ENCODE measurements around the gene MRLN. TPM values are rescaled to one million over a fixed set of nuclear protein-coding genes. Genes with fewer than 3 reads are reported as not detected.

Gene MRLN
- total RNA-seq, 1 donor from 2014 or later, result not detected

DNA sequence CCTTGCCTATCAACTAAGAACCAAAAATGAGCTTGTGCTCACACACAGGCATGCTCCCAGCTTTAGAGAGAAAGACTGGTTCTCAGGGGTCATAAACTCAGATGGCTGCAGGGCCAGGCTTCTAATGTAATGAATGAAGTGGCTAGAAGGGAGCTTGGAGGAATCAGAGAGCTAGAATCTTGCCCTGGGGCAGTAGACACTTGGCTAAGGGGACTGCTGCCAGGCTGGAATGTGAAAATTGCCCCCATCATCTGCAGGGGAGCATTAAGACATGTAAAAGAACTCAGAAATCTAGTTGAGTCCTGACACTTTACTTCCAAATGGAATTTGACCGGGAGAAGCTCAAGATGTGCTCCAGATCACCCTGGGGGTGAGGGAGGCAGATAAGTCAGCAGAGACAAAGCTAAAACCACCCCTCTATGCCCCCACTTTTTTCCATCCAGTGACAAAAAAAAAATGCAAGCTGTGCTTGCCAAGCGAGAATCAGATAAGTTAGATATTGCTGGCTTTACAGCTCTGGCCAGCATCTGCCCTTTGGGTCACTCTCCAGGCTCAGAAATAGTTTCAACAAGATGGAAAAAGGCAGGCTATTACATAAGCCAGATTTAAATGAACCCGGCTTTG is 41.3 kb downstream of the MRLN start:
- DNase-seq (ENCODE audit: low spot score), result no peak
- no peak for TF ChIP-seq CTCF (IDR thresholded peaks at IDR 0.05; ENCODE audit: unreplicated experiment)
- Mint-ChIP-seq H3K4me1 (ENCODE audit: unreplicated experiment) (no peaks in the 10 kb centered on the region), H3K36me3 (ENCODE audit: low read depth, unreplicated experiment) (no peaks in the 10 kb centered on the region), H3K27ac (ENCODE audit: unreplicated experiment) (no peak overlapping the region), H3K4me3 (ENCODE audit: unreplicated experiment) (no peak overlapping the region), H3K9me3 (ENCODE audit: unreplicated experiment) (no peaks in the 10 kb centered on the region), H3K27me3 (ENCODE audit: unreplicated experiment) (no peaks in the 10 kb centered on the region)

DNA sequence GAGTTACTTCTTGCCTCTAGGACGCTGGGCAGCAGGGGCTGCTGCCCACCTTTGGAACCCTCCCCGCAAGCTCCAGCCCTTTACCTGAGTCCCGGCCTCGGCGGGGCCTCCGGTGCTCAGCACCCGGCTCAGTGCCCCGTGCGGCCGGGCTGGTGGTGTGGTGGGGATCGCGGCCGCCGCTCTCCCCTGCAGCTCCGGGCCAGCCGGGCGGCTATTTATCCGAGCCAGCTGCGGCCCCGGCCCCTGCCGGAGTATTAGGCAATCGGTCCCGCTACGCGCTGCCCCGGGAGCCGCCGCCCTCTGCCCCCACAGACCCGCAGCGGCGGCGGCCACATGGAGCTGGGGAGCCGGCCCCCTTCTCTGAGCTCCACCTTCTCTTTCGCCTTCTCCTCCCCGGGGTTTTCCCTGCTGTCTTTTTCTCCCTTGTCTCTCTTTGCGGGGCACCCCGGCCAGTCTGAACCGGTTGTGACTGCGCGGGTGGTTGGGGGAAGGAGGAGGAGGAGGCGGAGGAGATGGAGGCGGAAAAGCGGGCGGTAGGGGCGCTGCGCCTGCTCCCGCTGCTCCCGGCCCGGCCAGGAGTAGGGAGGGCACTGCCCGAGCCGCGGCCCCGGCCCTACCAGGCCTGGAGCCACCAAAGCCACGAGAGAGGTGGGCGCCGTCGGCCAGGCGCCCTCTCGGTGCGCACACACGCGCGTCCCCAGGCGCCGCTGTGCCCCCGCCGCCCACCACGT is 43.7 kb downstream of the MRLN start, which contains the start of gene SLC16A9:
TSS of gene SLC16A9 (minus strand) at position 456 of the 731 bp plus-strand sequence. CDS start 25,559 bp downstream, outside the sequence.
- Mint-ChIP-seq H3K4me3 (ENCODE audit: unreplicated experiment) (peak within 1 kb of the TSS; percentile 82), H3K36me3 (ENCODE audit: low read depth, unreplicated experiment) (no peaks in the 10 kb centered on the region), H3K4me1 (ENCODE audit: unreplicated experiment) (peaks cover 7% of the 10 kb centered on the region), H3K9me3 (ENCODE audit: unreplicated experiment) (no peaks in the 10 kb centered on the region), H3K27ac (ENCODE audit: unreplicated experiment) (no peak within 1 kb of the TSS), H3K27me3 (ENCODE audit: unreplicated experiment) (no peaks in the 10 kb centered on the region)
- no peak for TF ChIP-seq CTCF (IDR thresholded peaks at IDR 0.05; ENCODE audit: unreplicated experiment)
- peak; percentile 62 for DNase-seq (ENCODE audit: low spot score)

GRCh38 chr10:59708816-59709394 is 44.4 kb downstream of the MRLN start:
- Mint-ChIP-seq H3K27ac (ENCODE audit: unreplicated experiment) (no peak overlapping the region), H3K4me3 (ENCODE audit: unreplicated experiment) (peak overlapping the region; percentile 81), H3K9me3 (ENCODE audit: unreplicated experiment) (no peaks in the 10 kb centered on the region), H3K36me3 (ENCODE audit: low read depth, unreplicated experiment) (no peaks in the 10 kb centered on the region), H3K4me1 (ENCODE audit: unreplicated experiment) (peaks cover 7% of the 10 kb centered on the region), H3K27me3 (ENCODE audit: unreplicated experiment) (no peaks in the 10 kb centered on the region)
- no peak for TF ChIP-seq CTCF (IDR thresholded peaks at IDR 0.05; ENCODE audit: unreplicated experiment)
- peak; percentile 39 for DNase-seq (ENCODE audit: low spot score)

GRCh38 chr10:59706851-59707797 is 46.1 kb downstream of the MRLN start:
- Mint-ChIP-seq H3K4me3 (ENCODE audit: unreplicated experiment) (no peak overlapping the region), H3K9me3 (ENCODE audit: unreplicated experiment) (no peaks in the 10 kb centered on the region), H3K27ac (ENCODE audit: unreplicated experiment) (no peak overlapping the region), H3K4me1 (ENCODE audit: unreplicated experiment) (peaks cover 10% of the 10 kb centered on the region), H3K27me3 (ENCODE audit: unreplicated experiment) (no peaks in the 10 kb centered on the region), H3K36me3 (ENCODE audit: low read depth, unreplicated experiment) (no peaks in the 10 kb centered on the region)
- no peak for DNase-seq (ENCODE audit: low spot score)
- TF ChIP-seq CTCF (IDR thresholded peaks at IDR 0.05; ENCODE audit: unreplicated experiment), result no peak
